ENCODE data around the gene NF2.

- TF ChIP-seq SUZ12 (IDR thresholded peaks at IDR 0.05; ENCODE audit: low read length), result no peak
- TF ChIP-seq POLR2A (IDR thresholded peaks at IDR 0.05; ENCODE audit: control extremely low read depth in 1 of 2, low read depth in 2 of 2, low read length in 2 of 2), result no peak
- TF ChIP-seq JUN (IDR thresholded peaks at IDR 0.05; ENCODE audit: low read depth, low read length), result no peak
- no peak for TF ChIP-seq ATF2 (IDR thresholded peaks at IDR 0.05; ENCODE audit: low read length)
- no peak for TF ChIP-seq CTCF (IDR thresholded peaks at IDR 0.05; ENCODE audit: control extremely low read depth in 1 of 3, insufficient read depth in 1 of 3, low read depth in 1 of 3, low read length in 3 of 3)
- no peak for TF ChIP-seq BACH1 (IDR thresholded peaks at IDR 0.05; ENCODE audit: low read length)
- TF ChIP-seq RAD21 (IDR thresholded peaks at IDR 0.05 in 1 of 2, conservative IDR thresholded peaks at IDR 0.05 in 1 of 2; ENCODE audit: low read depth in 2 of 2, low read length in 2 of 2), result no peak
- TF ChIP-seq EP300 (IDR thresholded peaks at IDR 0.05; ENCODE audit: borderline replicate concordance in 1 of 2, low read depth in 2 of 2, low read length in 2 of 2), result no peak
- no peak for TF ChIP-seq POLR2AphosphoS5 (IDR thresholded peaks at IDR 0.05; ENCODE audit: low read depth, low read length)
Measured at GRCh38 chr22:29726106-29726505, 122.7 kb downstream of the NF2 start.
